GM19328 (cell line): ENCODE data around the gene NOL8.

Experiments used
- ATAC-seq: cut with Tn5 transposase; IDR thresholded peaks from one replicate; pipeline ENCODE4 v1.9.1; 2021; ENCODE audit warnings: mild to moderate bottlenecking, moderate library complexity; ENCODE audit not compliant: unreplicated experiment

The NOL8 gene

GRCh38 chr9:92270511-92270910 lies 54.6 kb downstream of the NOL8 start:
- no peak for ATAC-seq

- no peak for ATAC-seq
Observed at GRCh38 chr9:92266486-92266885, 58.7 kb downstream of the NOL8 start.

- no peak for ATAC-seq
Observed at GRCh38 chr9:92265154-92265553, 60.0 kb downstream of the NOL8 start.

GRCh38 chr9:92263131-92263530 lies 62.0 kb downstream of the NOL8 start:
- no peak for ATAC-seq

- ATAC-seq: no peak
Observed at GRCh38 chr9:92257327-92257726, 67.8 kb downstream of the NOL8 start.

GRCh38 chr9:92254381-92255337 lies 70.5 kb downstream of the NOL8 start:
- ATAC-seq: no peak

GRCh38 chr9:92253656-92254055 lies 71.5 kb downstream of the NOL8 start:
- ATAC-seq: no peak

GRCh38 chr9:92247981-92248380 lies 77.2 kb downstream of the NOL8 start:
- no peak for ATAC-seq
